DND-41 (cell line): ENCODE measurements around the gene LTBP1.

Experiments used
- CTCF ChIP-seq: IDR thresholded peaks from 2 replicates; pipeline ENCODE4 v1.5.1; 2012; ENCODE audit warnings: borderline replicate concordance, low read length, moderate library complexity, mild to moderate bottlenecking; ENCODE audit not compliant: poor library complexity, severe bottlenecking; ENCODE audit errors: extremely low read depth
- EZH2 ChIP-seq: IDR thresholded peaks from 3 replicates; pipeline ENCODE4 v1.6.1; 2012; ENCODE audit warnings: borderline replicate concordance, low read depth, mild to moderate bottlenecking, moderate library complexity, low read length, inconsistent platforms; ENCODE audit not compliant: severe bottlenecking

- no peak for TF ChIP-seq CTCF
- no peak for TF ChIP-seq EZH2
Measured at GRCh38 chr2:33437297-33437696, 490.5 kb downstream of the LTBP1 start.
